ENCODE results near the gene PLXNB1. TPM values are rescaled to one million over a fixed set of nuclear protein-coding genes. Genes with fewer than 3 reads are reported as not detected.

Gene PLXNB1
- total and polyA plus RNA-seq, 2 of the 13 experiments (the other 11 are each of a cell fraction or from before 2014, with no cell fraction given), result 86.0 to 143 TPM

DNA sequence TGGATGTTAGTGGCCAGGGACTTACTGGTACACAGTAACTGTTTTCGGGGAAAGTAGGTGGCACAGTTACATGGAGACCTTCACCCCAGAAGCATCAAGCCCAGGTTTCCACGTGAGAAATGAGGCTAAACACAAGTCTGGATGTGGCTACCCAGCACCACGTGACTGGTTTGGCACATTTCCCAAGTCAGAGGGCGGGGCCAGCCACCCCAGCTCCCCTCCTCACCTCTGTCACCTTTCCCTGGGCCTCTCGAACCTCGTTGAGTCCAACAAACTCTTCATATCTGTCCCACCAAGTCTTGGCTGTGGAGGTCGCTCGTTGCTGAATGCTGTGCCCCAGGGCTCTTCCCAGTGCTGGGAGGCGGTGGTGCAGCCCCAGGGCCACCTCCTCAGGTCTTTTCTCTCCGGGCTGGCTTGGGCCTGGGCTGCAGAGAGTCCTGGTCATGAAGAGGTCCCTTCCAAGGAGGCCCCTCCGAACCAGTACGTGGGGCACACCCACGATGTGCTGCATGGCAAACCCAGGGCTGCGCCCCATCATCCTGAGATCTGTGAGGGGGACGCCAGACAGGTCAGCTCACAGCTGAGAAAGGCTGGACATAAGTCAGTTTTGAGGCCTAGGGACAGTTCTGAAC lies 4.8 kb upstream of the PLXNB1 start (continued):
- no peak for TF ChIP-seq ZBTB40 (IDR thresholded peaks at IDR 0.05)
- TF ChIP-seq ZBTB40 (CRISPR knock-in tag; IDR thresholded peaks at IDR 0.05), result no peak
- no peak for TF ChIP-seq ZNF674 (CRISPR knock-in tag; IDR thresholded peaks at IDR 0.05; ENCODE audit: low read depth)
- TF ChIP-seq SNAPC2 (CRISPR knock-in tag; IDR thresholded peaks at IDR 0.05), result no peak
- TF ChIP-seq NFYC (CRISPR knock-in tag; IDR thresholded peaks at IDR 0.05), result no peak
- TF ChIP-seq PRMT3 (CRISPR knock-in tag; IDR thresholded peaks at IDR 0.05; ENCODE audit: borderline replicate concordance, low read depth), result no peak
- TF ChIP-seq, protein P1, sequence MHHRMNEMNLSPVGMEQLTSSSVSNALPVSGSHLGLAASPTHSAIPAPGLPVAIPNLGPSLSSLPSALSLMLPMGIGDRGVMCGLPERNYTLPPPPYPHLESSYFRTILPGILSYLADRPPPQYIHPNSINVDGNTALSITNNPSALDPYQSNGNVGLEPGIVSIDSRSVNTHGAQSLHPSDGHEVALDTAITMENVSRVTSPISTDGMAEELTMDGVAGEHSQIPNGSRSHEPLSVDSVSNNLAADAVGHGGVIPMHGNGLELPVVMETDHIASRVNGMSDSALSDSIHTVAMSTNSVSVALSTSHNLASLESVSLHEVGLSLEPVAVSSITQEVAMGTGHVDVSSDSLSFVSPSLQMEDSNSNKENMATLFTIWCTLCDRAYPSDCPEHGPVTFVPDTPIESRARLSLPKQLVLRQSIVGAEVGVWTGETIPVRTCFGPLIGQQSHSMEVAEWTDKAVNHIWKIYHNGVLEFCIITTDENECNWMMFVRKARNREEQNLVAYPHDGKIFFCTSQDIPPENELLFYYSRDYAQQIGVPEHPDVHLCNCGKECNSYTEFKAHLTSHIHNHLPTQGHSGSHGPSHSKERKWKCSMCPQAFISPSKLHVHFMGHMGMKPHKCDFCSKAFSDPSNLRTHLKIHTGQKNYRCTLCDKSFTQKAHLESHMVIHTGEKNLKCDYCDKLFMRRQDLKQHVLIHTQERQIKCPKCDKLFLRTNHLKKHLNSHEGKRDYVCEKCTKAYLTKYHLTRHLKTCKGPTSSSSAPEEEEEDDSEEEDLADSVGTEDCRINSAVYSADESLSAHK (CRISPR knock-in tag; IDR thresholded peaks at IDR 0.05; ENCODE audit: borderline replicate concordance), result no peak
- no peak for TF ChIP-seq MBD4 (IDR thresholded peaks at IDR 0.05; ENCODE audit: borderline replicate concordance, low read length)

All from HepG2 (cell line).